ENCODE results near the gene ADAP1. TPM values are rescaled to one million over a fixed set of nuclear protein-coding genes. Genes with fewer than 3 reads are reported as not detected.

ADAP1 gene
- total RNA-seq, 1 experiment from 2014 or later = 3.1 TPM

GRCh38 chr7:857661-858060 is 96.8 kb downstream of the ADAP1 start:
- ChIA-PET CTCF (interaction anchor here (0.6 kb wide), 1 partner anchor 70 kb away, joined by 3 read pairs; no protein-coding TSS in a partner anchor), POLR2A (no interaction called here)
- Histone ChIP-seq H3K27ac (ENCODE audit: low read length) (no peak overlapping the region), H3K27me3 (ENCODE audit: control insufficient read depth, insufficient read depth, low read length) (no peaks in the 10 kb centered on the region), H3K4me1 (ENCODE audit: control insufficient read depth, insufficient read depth, low read length) (no peaks in the 10 kb centered on the region), H3K36me3 (ENCODE audit: control insufficient read depth, insufficient read depth, low read length) (peaks cover 21% of the 10 kb centered on the region), H3K9me3 (ENCODE audit: control insufficient read depth, insufficient read depth, low read depth, low read length) (no peaks in the 10 kb centered on the region), H3K4me3 (ENCODE audit: low read depth in 2 of 2, low read length in 2 of 2) (no peak overlapping the region)
- TF ChIP-seq CTCF (IDR thresholded peaks at IDR 0.05) (no peak), POLR2AphosphoS5 (IDR thresholded peaks at IDR 0.05; ENCODE audit: low read depth, low read length) (no peak), TCF7L2 (IDR thresholded peaks at IDR 0.05; ENCODE audit: low read depth, low read length) (no peak), SIN3A (IDR thresholded peaks at IDR 0.05; ENCODE audit: borderline replicate concordance, insufficient read depth, low read depth, low read length) (no peak), REST (IDR thresholded peaks at IDR 0.05; ENCODE audit: insufficient read depth in 1 of 2, low read depth in 2 of 2, low read length in 1 of 2) (no peak)
- intact Hi-C loops (cut with micrococcal nuclease; ENCODE audit: unreplicated experiment) = no loop called here
- in situ Hi-C loops (cut with HindIII; ENCODE audit: low pct_unique_long_range_greater_than_20kb, low sequenced_read_pairs) = no loop called here
- ATAC-seq = no peak
- no peak for DNase-seq (ENCODE audit: low read depth, low spot score)
- BruUV-seq (replicated peaks) = no TSS peak

GRCh38 chr7:856444-857095 is 97.9 kb downstream of the ADAP1 start:
- in situ Hi-C loops (cut with HindIII; ENCODE audit: low pct_unique_long_range_greater_than_20kb, low sequenced_read_pairs) (no loop called here), intact Hi-C loops (cut with micrococcal nuclease; ENCODE audit: unreplicated experiment) (no loop called here)
- Histone ChIP-seq H3K4me1 (ENCODE audit: control insufficient read depth, insufficient read depth, low read length) (no peaks in the 10 kb centered on the region), H3K36me3 (ENCODE audit: control insufficient read depth, insufficient read depth, low read length) (peaks cover 21% of the 10 kb centered on the region), H3K4me3 (ENCODE audit: low read depth in 2 of 2, low read length in 2 of 2) (no peak overlapping the region), H3K9me3 (ENCODE audit: control insufficient read depth, insufficient read depth, low read depth, low read length) (no peaks in the 10 kb centered on the region), H3K27ac (ENCODE audit: low read length) (no peak overlapping the region), H3K27me3 (ENCODE audit: control insufficient read depth, insufficient read depth, low read length) (no peaks in the 10 kb centered on the region)
- ChIA-PET POLR2A (no interaction called here), CTCF (no interaction called here)
- DNase-seq (ENCODE audit: low read depth, low spot score) (no peak), ATAC-seq (no peak)
- BruUV-seq (replicated peaks) = no TSS peak
- TF ChIP-seq POLR2AphosphoS5 (IDR thresholded peaks at IDR 0.05; ENCODE audit: low read depth, low read length) (no peak), TCF7L2 (IDR thresholded peaks at IDR 0.05; ENCODE audit: low read depth, low read length) (no peak), SIN3A (IDR thresholded peaks at IDR 0.05; ENCODE audit: borderline replicate concordance, insufficient read depth, low read depth, low read length) (no peak), CTCF (IDR thresholded peaks at IDR 0.05) (no peak), REST (IDR thresholded peaks at IDR 0.05; ENCODE audit: insufficient read depth in 1 of 2, low read depth in 2 of 2, low read length in 1 of 2) (no peak)
